GM19193 (cell line): ENCODE results near the gene ENPP7.

Experiments used
- POLR2A ChIP-seq: IDR thresholded peaks from 4 replicates; pipeline ENCODE4 v1.6.1; 2011; ENCODE audit not compliant: insufficient read depth, insufficient read length; ENCODE audit errors: extremely low read depth

Gene ENPP7

DNA sequence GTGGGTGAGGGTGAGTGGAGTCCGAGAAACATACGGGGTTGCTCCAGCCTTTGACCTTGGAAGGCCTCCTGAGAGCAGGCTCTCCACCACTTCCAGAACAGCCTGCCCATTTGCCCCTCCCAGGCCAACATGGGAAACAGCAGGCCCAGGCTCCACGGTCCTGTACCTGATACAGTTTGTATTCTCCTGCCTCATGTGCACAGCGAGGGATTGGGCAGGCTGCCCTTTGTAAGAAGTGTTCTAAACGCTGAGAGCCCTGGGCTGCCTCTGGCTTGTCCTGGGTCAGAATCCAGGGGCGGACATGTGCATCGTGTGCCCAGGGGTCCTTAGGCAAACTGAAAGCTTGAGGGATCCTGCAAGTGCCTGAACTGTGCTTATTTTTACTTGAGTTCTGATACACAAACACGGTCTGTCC, 43.8 kb downstream of the ENPP7 start:
- TF ChIP-seq POLR2A = no peak

DNA sequence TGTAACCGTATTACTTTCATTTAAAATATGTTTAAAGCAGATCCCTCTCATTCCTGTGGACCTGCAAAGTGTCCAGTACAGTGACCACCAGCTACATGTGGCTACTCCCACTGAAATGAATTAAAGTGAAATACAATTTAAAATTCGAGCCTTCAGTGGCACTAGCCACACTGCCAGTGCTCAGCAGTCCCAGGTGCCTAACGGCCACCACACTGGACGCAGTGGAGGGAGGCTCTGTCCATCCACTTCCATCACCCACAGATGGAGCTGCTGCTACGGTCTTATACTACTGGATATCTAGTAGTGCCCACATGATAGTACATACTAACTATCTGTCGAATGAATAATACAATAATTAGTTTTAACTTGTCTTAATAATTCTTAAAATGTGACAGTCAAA, 44.9 kb downstream of the ENPP7 start:
- TF ChIP-seq POLR2A = no peak

DNA sequence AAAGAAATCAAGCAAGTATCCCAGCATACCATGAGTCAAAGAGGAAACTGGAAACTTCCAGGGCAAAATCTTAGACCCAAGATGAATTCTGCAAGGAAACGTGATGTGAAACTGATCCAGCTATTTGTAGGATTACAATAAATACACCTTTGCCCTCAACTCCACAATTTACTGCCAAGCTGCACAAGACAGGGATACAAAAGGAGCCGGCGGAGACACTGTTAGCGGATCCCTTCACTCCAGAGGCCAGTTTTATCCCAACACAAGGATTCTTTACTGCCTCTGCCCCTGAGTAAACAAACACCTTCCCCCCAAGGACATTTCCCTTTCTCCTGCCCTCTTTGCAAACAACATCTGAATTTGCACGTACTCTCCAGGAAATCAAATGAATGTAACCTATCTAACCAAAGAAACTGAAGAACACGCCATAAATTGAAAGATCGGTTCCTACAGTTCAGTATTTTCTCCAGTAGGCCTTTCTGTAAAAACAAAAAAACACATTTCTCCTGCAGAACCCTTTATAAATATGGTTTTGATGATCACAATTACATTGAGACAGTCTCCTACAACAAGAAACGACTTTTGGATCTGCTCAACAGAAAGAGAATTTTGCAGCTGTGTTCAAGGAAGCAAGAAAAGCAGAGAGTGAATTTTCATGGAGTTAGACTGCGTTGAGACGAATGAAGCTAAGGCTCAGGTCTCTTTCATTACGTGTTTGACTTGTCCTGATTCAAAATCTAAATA, 45.8 kb downstream of the ENPP7 start:
- no peak for TF ChIP-seq POLR2A

DNA sequence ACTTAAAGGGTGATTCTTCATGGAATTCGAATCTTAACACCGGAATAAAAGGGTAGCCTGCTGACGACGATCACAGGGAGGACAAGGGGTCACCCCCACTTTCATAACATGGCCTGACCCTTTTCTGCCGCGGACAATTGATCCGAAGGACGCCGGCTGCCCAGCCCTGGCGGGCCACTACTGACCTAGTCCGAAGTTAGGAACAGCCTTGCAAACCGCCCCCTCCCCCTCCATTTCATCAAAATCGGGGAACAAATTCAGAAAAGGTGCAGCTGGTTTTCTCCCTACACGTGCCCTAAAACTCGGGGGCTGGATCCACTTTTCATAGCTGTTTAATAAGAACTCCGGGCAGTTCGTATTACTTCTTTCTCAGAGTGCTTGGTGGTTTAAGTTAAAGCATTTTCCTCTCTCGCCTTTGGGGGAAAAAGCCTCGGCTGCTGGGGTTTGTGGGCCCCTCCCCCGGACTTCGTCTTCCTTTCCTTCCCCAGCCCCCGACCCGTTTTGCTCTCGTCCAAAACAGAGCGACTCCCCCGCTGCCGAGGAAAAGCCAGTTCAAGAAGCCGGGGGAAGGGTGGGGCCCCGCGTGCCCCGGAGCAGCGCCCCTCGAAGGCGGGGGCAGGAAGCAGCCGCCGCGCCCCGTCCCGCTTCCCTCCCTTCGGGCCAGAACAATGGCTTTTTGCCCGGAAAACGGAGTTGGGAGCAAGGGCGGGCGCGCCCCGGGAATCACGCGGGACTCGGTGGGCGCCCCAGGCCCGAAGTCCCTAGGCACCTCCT, 46.6 kb downstream of the ENPP7 start:
- TF ChIP-seq POLR2A = no peak

DNA sequence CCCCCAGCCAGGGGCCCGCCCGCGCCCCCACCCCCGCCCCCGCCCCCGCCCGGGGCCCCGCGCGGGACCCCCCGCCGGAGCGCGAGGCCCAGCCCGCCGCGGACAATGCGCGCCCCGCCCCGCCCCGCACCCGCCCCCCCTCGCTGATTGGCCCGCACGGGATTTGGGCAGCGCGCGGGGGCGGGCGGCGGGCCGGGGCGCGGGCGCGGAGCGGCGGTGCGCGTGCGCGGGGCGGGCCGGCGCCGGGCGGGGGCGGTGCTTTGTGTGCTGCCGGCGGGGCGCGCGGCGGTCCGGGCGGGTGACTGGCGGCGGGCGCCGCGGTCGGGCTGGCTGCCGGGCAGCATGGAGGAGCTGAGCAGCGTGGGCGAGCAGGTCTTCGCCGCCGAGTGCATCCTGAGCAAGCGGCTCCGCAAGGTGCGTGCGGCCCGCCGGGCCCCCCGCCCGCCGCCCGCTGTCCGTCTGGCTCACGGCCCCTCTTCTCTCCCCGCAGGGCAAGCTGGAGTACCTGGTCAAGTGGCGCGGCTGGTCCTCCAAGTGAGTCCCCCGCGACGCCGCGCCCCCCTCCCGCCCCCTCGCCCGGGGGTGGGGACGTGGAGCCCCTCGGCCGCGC, 47.3 kb downstream of the ENPP7 start, which contains the start of gene CBX2:
Gene CBX2, plus strand, starts transcription at position 255 of the 610 bp plus-strand sequence. Its CDS starts 88 bp downstream, at position 343.
- TF ChIP-seq POLR2A = no peak

DNA sequence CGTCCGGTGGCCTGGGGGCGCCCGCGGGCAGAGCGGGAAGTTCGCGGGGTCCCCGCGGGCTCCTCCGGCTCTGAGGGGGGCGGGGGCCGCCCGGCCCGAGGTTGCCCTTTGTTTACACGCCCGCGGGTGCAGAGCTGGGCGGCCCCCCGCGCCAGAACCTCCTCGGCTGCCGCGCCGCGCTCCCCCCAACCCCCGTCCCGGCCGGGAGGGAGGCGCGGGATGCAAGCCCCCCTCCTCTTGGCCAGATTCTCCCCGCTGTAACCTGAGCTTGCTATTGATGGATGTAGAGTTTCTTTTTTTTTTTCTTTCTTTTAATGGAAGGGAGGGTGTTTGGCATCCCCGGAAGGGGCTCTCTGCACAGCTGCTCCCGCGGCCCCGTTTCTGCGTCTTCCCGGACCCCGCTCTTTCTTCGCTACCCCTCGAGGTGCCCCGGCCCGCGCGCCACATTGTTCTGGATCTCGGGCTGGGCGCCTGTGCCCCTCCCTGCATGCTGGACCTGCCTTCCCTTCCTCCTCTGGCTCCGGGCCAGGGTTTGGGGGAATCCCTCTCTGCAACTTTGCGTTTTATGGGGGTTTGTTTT, 47.9 kb downstream of the ENPP7 start:
- no peak for TF ChIP-seq POLR2A

DNA sequence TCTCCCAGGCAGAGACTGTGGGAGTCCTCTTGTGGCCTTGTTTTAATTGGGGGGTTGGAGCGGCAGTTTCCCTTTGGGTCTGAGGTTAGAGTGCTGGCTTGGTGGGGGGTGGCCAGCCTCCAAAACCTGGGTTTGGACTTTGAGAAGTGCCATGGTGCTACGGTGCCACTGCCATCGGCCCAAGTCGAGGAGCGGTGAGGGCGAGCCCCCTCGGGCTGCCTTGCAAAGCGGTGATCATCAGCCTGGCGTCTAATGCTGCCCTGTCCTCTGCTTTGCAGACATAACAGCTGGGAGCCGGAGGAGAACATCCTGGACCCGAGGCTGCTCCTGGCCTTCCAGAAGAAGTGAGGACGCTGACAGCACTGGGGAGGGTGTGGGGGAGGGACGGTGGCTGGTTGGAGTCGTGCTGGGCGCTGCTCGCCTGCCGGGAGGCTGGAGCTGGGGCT, 48.4 kb downstream of the ENPP7 start:
- no peak for TF ChIP-seq POLR2A

DNA sequence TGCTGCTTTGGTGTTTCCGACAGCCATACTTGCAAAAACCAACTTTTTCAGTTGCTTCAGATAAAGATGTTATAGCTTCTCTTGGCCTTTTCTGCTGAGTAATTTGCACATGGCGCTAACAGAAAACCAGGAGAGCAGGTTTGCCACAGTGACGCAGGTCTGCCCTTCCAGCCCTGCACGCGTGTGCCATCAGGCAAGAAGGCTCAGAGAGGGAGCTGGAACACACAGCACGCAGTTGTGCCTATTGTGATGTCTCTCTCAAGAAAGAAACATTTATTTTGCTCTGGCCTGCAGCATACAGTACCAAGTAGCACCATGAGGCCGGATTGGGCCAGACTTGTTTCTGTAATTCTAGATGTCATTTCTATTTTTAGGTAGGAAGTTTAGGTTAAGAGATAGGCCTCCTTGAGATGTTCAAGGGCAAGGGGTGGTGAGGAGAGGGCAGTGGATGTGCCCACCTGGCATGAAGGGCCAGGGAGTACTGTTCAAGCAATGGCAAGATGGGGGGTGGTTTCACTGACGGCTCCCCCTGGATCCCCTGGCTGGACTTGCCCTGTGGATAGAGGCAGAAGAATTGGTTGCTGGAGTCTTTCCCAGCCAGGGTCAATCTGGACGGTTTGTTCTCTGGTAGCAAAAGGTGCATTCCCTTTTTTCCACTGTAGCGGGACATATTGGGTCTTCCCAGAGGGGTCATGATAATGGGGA, 49.1 kb downstream of the ENPP7 start:
- no peak for TF ChIP-seq POLR2A

DNA sequence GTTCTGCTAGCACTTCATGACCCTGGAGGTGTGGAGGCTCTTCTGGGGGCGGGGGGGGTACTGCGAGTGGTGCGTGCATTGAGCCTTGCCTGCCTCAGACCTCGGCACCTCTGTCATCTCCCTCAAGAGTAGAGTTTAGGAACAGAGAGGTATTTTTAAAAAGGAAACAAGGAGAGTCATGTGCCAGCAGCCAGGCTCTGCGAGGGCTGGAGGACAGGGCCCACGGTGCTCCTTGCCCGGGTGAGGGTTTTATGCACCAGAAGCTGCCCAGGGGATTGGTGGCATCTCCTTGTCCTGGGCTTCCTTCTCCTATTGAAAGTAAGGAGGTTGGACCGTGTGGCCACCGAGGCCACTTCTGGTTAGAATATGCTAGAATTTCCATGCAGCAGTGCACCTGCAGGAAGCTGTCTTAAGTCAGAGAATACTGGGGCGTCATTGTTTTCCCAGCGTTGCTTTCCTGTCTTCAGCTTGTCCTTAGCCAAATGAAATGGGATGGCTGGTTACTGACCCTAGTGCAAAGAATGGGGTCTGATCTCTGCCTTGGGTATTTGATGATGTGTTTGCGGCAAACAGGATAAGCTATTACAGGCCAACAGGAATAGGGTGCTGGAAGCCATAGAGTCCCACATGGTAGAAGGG, 50.4 kb downstream of the ENPP7 start:
- no peak for TF ChIP-seq POLR2A

DNA sequence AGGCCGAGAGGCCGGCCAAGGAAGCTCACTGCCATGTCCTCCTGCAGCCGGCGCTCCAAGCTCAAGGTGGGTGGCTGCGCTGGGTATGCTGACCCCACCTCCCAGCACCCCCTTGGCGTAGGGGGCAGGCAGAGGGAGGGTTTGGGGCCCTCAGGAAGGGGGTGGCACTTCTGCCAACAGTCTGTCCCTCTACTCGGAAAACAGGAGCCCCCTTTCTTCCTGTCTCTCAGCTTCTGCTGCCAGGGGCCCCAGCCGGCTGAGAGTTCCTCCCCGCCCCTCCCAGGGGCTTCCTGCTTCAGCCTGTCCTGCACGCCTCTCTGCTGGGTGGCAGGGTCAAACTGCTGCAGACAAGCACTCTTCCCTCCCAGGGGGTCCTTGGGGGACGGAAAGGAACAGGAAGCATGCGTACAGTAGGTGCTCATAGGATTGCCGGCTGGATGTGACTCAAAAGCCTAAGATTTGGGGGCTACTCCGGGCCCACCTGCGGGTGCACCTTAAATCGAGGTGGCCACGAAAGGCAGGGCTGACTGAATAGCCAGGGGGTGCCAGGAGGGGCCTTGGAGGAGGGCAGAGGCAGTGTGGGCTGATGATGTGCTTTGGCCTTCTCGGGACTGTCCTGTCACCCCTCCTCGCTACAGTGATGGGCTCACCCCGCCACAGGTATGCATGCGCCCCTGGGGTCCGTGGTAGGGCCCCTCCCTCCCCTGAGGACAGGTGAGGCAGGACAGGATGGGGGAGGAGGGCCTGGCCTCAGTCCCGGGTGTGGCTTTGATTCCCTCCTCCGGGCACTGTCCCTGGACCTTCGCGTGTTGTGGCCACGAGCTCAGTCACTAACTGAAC, 51.2 kb downstream of the ENPP7 start:
- TF ChIP-seq POLR2A = no peak

DNA sequence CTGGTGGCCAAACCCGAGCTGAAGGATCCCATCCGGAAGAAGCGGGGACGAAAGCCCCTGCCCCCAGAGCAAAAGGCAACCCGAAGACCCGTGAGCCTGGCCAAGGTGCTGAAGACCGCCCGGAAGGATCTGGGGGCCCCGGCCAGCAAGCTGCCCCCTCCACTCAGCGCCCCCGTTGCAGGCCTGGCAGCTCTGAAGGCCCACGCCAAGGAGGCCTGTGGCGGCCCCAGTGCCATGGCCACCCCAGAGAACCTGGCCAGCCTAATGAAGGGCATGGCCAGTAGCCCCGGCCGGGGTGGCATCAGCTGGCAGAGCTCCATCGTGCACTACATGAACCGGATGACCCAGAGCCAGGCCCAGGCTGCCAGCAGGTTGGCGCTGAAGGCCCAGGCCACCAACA, 53.1 kb downstream of the ENPP7 start:
- TF ChIP-seq POLR2A = no peak

DNA sequence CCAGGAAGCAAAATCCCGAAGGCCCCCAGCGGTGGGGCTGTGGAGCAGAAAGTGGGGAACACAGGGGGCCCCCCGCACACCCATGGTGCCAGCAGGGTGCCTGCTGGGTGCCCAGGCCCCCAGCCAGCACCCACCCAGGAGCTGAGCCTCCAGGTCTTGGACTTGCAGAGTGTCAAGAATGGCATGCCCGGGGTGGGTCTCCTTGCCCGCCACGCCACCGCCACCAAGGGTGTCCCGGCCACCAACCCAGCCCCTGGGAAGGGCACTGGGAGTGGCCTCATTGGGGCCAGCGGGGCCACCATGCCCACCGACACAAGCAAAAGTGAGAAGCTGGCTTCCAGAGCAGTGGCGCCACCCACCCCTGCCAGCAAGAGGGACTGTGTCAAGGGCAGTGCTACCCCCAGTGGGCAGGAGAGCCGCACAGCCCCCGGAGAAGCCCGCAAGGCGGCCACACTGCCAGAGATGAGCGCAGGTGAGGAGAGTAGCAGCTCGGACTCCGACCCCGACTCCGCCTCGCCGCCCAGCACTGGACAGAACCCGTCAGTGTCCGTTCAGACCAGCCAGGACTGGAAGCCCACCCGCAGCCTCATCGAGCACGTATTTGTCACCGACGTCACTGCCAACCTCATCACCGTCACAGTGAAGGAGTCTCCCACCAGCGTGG, 53.7 kb downstream of the ENPP7 start:
- TF ChIP-seq POLR2A = no peak
